PFSK-1 (cell line): Measurements from ENCODE around the gene A4GNT. TPM values are rescaled to one million over a fixed set of nuclear protein-coding genes. Genes with fewer than 3 reads are reported as not detected.
A peak's percentile ranks its signal among the peaks of the same experiment; 100 is the strongest.

ENCODE experiments used
- FOXP2 ChIP-seq: optimal IDR thresholded peaks from 2 replicates; pipeline ENCODE3; 2011; ENCODE audit warnings: borderline replicate concordance, control low read depth, inconsistent platforms; ENCODE audit not compliant: insufficient read depth; ENCODE audit errors: extremely low read length, extremely low read depth
- POLR2AphosphoS5 ChIP-seq: IDR thresholded peaks from 2 replicates; pipeline ENCODE4 v1.6.1; 2012; ENCODE audit warnings: low read depth, mild to moderate bottlenecking, control low read depth, low read length, moderate library complexity
- REST ChIP-seq, 2 experiments: IDR thresholded peaks; 2 replicates each; pipeline versions ENCODE4 v1.6.1 to v1.8.0; 2011 to 2012; ENCODE audit warnings: low read depth in 2 of 2, low read length in 2 of 2, control low read depth in 1 of 2, inconsistent platforms in 1 of 2, mild to moderate bottlenecking in 1 of 2, moderate library complexity in 1 of 2; ENCODE audit not compliant: insufficient read depth in 1 of 2
- SIN3A ChIP-seq: IDR thresholded peaks from 2 replicates; pipeline ENCODE4 v1.6.1; 2012; ENCODE audit warnings: mild to moderate bottlenecking, low read length, moderate library complexity, borderline replicate concordance; ENCODE audit not compliant: insufficient read depth
- TAF1 ChIP-seq: IDR thresholded peaks from 2 replicates; pipeline ENCODE4 v1.6.1; 2012; ENCODE audit warnings: low read length, control low read depth, borderline replicate concordance; ENCODE audit not compliant: insufficient read depth
- polyA plus RNA-seq: library from polyadenylated mRNA; unstranded; fragments of >200 nt; gene quantifications from one replicate; pipeline ENCODE4 v1.2.1, GENCODE V29; 2012; ENCODE audit warnings: low read depth, missing spikeins; ENCODE audit not compliant: insufficient read length

The A4GNT gene
- polyA plus RNA-seq: not detected

GRCh38 chr3:138132239-138132638 is at the start of gene A4GNT:
A4GNT (minus strand) TSS chr3:138132390; CDS start chr3:138131256, 1,134 bp downstream.
- TF ChIP-seq TAF1: no peak
- TF ChIP-seq POLR2AphosphoS5: no peak
- no peak for TF ChIP-seq REST (IDR thresholded peaks at IDR 0.05; ENCODE audit: insufficient read depth in 1 of 2, low read depth in 2 of 2, low read length in 2 of 2)
- TF ChIP-seq SIN3A: no peak
- no peak for TF ChIP-seq FOXP2

DNA sequence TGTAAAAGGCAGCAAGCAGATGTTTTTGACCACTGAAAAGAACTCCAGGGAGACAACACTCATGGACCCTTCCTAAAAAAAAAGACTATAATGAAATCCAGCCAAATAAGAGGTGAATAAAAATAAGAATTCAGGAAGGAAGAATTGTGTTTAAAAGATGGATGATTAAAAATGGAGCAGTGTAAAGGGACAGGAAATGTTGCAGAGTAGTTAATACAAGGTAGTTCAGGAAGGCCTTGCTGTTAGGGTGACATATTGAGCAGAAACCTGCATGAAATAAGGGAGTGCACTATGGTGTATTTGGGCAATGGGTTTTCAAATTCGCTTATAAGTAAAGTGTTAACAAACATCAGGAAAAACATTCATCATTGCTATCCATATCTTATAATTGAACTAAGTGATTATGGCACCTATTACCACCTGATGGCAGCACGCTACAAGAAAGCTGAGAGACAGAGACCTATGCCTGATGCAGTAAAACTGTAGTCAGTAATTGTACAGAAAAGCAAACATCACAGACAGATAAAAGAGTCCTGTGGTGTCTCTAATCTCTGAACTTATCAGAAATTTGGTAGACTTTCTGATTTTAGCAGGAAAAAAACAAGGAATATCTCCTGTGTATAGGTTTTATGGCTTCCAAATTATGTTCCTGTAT is 48.3 kb upstream of the A4GNT start:
- TF ChIP-seq FOXP2 (no peak), REST (IDR thresholded peaks at IDR 0.05; ENCODE audit: insufficient read depth in 1 of 2, low read depth in 2 of 2, low read length in 2 of 2) (no peak), POLR2AphosphoS5 (no peak), TAF1 (no peak), SIN3A (no peak)

- peak; percentile 76; the same call in 1 of the 2 replicates for TF ChIP-seq TAF1
- no peak for TF ChIP-seq REST (IDR thresholded peaks at IDR 0.05; ENCODE audit: insufficient read depth in 1 of 2, low read depth in 2 of 2, low read length in 2 of 2)
- peak; percentile 85 for TF ChIP-seq POLR2AphosphoS5
- TF ChIP-seq FOXP2: no peak
- peak; percentile 82; the same call in 1 of the 2 replicates for TF ChIP-seq SIN3A
Observed at GRCh38 chr3:138174421-138175131, 42.4 kb upstream of the A4GNT start, which contains the start of gene DBR1. DBR1 (minus strand) TSS chr3:138174921; CDS start chr3:138174795, 126 bp downstream.

- TF ChIP-seq REST (IDR thresholded peaks at IDR 0.05; ENCODE audit: insufficient read depth in 1 of 2, low read depth in 2 of 2, low read length in 2 of 2) (no peak), FOXP2 (no peak), TAF1 (no peak), POLR2AphosphoS5 (no peak)
Observed at GRCh38 chr3:138173769-138174420, 41.7 kb upstream of the A4GNT start.
